Measurements from ENCODE around the gene SEMA5A. TPM values are rescaled to one million over a fixed set of nuclear protein-coding genes. Genes with fewer than 3 reads are reported as not detected.

Gene SEMA5A
- total and polyA plus RNA-seq, 2 of the 13 experiments (the other 11 are each of a cell fraction or from before 2014, with no cell fraction given): 0.01 TPM; not detected in 1

DNA sequence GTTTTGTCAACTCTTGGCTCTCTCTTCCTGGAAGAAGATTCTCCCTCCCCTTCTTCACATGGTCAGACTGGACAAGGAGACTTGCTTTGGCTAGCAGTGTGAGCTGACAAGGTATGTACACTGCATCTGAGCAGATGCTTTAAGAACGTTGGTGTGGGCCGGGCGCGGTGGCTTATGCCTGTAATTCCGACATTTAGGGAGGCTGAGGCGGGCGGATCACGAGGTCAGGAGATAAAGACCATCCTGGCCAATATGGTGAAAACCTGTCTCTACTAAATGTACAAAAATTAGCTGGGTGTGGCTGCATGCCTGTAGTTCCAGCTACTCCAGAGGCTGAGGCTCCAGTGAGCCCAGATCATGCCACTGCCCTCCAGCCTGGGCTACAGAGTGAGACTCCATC is 26.4 kb upstream of the SEMA5A start:
- no peak for ATAC-seq
- no peaks in the 10 kb centered on the region for H3K79me2 ChIP-seq (ENCODE audit: insufficient read depth, low read length)
- no peak overlapping the region for H3K27ac ChIP-seq (ENCODE audit: extremely low read length, insufficient read depth, low read length)
- ChIA-PET CTCF (ENCODE audit: low intra/inter-chr PET ratio, low total read pairs) (no interaction called here), POLR2A (no interaction called here)
- no peaks in the 10 kb centered on the region for H3K4me1 ChIP-seq (ENCODE audit: insufficient read depth, low read length)
- H3K4me3 ChIP-seq (replicated peaks in 1 of 3; ENCODE audit: insufficient read depth in 1 of 3, low read depth in 2 of 3, low read length in 3 of 3): no peak overlapping the region
- no TSS peak for BruUV-seq (replicated peaks)
- no peak for FAIRE-seq
- in situ Hi-C loops (cut with HindIII; ENCODE audit: extremely low pct_ligation_motif_present, low pct_unique_long_range_greater_than_20kb): no loop called here
- intact Hi-C loops (cut with micrococcal nuclease; ENCODE audit: unreplicated experiment): no loop called here
- no peaks in the 10 kb centered on the region for H3K9me3 ChIP-seq (ENCODE audit: low read length)
- no peak overlapping the region for H2AFZ ChIP-seq (ENCODE audit: low read length)
- H3K9ac ChIP-seq (ENCODE audit: insufficient read depth, low read depth, low read length): no peak overlapping the region
- no peak overlapping the region for H3K4me2 ChIP-seq (ENCODE audit: low read depth, low read length)
- whole genome bisulfite sequencing (ENCODE audit: low lambda C conversion rate): 16% methylated on average over 8 of the region's 8 CpGs
- TF ChIP-seq HNRNPK (IDR thresholded peaks at IDR 0.05; ENCODE audit: low read depth, low read length, poor library complexity, severe bottlenecking) (no peak), LCORL (IDR thresholded peaks at IDR 0.05) (no peak), LCORL (CRISPR knock-in tag; IDR thresholded peaks at IDR 0.05) (no peak), ZNF569 (CRISPR knock-in tag; IDR thresholded peaks at IDR 0.05; ENCODE audit: borderline replicate concordance) (no peak), KAT2B (IDR thresholded peaks at IDR 0.05; ENCODE audit: borderline replicate concordance, low read depth, low read length) (no peak), SIN3A (IDR thresholded peaks at IDR 0.05; ENCODE audit: borderline replicate concordance, low read depth, low read length) (no peak), ZNF562 (CRISPR knock-in tag; IDR thresholded peaks at IDR 0.05; ENCODE audit: borderline replicate concordance) (no peak), ZNF20 (CRISPR knock-in tag; IDR thresholded peaks at IDR 0.05) (no peak), NR2F6 (IDR thresholded peaks at IDR 0.05) (no peak), NR2F6 (CRISPR knock-in tag; IDR thresholded peaks at IDR 0.05) (no peak), NCOA5 (CRISPR knock-in tag; IDR thresholded peaks at IDR 0.05) (no peak), MIER2 (CRISPR knock-in tag; IDR thresholded peaks at IDR 0.05) (no peak), ZNF878 (CRISPR knock-in tag; IDR thresholded peaks at IDR 0.05) (no peak)
- TF ChIP-seq, protein P1, sequence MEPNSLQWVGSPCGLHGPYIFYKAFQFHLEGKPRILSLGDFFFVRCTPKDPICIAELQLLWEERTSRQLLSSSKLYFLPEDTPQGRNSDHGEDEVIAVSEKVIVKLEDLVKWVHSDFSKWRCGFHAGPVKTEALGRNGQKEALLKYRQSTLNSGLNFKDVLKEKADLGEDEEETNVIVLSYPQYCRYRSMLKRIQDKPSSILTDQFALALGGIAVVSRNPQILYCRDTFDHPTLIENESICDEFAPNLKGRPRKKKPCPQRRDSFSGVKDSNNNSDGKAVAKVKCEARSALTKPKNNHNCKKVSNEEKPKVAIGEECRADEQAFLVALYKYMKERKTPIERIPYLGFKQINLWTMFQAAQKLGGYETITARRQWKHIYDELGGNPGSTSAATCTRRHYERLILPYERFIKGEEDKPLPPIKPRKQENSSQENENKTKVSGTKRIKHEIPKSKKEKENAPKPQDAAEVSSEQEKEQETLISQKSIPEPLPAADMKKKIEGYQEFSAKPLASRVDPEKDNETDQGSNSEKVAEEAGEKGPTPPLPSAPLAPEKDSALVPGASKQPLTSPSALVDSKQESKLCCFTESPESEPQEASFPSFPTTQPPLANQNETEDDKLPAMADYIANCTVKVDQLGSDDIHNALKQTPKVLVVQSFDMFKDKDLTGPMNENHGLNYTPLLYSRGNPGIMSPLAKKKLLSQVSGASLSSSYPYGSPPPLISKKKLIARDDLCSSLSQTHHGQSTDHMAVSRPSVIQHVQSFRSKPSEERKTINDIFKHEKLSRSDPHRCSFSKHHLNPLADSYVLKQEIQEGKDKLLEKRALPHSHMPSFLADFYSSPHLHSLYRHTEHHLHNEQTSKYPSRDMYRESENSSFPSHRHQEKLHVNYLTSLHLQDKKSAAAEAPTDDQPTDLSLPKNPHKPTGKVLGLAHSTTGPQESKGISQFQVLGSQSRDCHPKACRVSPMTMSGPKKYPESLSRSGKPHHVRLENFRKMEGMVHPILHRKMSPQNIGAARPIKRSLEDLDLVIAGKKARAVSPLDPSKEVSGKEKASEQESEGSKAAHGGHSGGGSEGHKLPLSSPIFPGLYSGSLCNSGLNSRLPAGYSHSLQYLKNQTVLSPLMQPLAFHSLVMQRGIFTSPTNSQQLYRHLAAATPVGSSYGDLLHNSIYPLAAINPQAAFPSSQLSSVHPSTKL (CRISPR knock-in tag; IDR thresholded peaks at IDR 0.05): no peak
- TF ChIP-seq, protein P2, sequence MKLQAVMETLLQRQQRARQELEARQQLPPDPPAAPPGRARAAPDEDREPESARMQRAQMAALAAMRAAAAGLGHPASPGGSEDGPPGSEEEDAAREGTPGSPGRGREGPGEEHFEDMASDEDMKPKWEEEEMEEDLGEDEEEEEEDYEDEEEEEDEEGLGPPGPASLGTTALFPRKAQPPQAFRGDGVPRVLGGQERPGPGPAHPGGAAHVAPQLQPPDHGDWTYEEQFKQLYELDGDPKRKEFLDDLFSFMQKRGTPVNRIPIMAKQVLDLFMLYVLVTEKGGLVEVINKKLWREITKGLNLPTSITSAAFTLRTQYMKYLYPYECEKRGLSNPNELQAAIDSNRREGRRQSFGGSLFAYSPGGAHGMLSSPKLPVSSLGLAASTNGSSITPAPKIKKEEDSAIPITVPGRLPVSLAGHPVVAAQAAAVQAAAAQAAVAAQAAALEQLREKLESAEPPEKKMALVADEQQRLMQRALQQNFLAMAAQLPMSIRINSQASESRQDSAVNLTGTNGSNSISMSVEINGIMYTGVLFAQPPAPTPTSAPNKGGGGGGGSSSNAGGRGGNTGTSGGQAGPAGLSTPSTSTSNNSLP (IDR thresholded peaks at IDR 0.05; ENCODE audit: low read depth, low read length): no peak
- TF ChIP-seq, protein P3, sequence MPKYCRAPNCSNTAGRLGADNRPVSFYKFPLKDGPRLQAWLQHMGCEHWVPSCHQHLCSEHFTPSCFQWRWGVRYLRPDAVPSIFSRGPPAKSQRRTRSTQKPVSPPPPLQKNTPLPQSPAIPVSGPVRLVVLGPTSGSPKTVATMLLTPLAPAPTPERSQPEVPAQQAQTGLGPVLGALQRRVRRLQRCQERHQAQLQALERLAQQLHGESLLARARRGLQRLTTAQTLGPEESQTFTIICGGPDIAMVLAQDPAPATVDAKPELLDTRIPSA (CRISPR knock-in tag; IDR thresholded peaks at IDR 0.05; ENCODE audit: borderline replicate concordance): no peak
- TF ChIP-seq, protein P4, sequence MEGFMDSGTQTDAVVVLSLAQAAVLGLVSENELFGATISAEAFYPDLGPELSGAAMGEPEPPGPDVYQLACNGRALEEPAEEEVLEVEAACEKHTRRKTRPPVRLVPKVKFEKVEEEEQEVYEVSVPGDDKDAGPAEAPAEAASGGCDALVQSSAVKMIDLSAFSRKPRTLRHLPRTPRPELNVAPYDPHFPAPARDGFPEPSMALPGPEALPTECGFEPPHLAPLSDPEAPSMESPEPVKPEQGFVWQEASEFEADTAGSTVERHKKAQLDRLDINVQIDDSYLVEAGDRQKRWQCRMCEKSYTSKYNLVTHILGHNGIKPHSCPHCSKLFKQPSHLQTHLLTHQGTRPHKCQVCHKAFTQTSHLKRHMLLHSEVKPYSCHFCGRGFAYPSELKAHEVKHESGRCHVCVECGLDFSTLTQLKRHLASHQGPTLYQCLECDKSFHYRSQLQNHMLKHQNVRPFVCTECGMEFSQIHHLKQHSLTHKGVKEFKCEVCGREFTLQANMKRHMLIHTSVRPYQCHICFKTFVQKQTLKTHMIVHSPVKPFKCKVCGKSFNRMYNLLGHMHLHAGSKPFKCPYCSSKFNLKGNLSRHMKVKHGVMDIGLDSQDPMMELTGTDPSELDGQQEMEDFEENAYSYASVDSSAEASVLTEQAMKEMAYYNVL (CRISPR knock-in tag; IDR thresholded peaks at IDR 0.05; ENCODE audit: borderline replicate concordance): no peak
- DNase-seq (ENCODE audit: low spot score): no peak
- no peaks in the 10 kb centered on the region for H3K27me3 ChIP-seq (ENCODE audit: control insufficient read depth in 1 of 2, insufficient read depth in 2 of 2, low read length in 2 of 2)
- H3K36me3 ChIP-seq (replicated peaks in 1 of 2; ENCODE audit: control insufficient read depth in 1 of 2, insufficient read depth in 2 of 2, low read length in 2 of 2): no peaks in the 10 kb centered on the region
- no peaks in the 10 kb centered on the region for H4K20me1 ChIP-seq (ENCODE audit: insufficient read depth, low read length)
